ENCODE measurements around the gene P3H2.
"Not testable (repeated sequence)": the region's sequence is repeated elsewhere in the genome, so short reads cannot be mapped to it uniquely, and the experiment has no call there.

The P3H2 gene

GRCh38 chr3:189982321-189982945, 138.3 kb downstream of the P3H2 start:
- no peak for DNase-seq (ENCODE audit: low read depth)

GRCh38 chr3:189981668-189982067, 139.0 kb downstream of the P3H2 start:
- DNase-seq (ENCODE audit: low read depth): peak; percentile 85

DNA sequence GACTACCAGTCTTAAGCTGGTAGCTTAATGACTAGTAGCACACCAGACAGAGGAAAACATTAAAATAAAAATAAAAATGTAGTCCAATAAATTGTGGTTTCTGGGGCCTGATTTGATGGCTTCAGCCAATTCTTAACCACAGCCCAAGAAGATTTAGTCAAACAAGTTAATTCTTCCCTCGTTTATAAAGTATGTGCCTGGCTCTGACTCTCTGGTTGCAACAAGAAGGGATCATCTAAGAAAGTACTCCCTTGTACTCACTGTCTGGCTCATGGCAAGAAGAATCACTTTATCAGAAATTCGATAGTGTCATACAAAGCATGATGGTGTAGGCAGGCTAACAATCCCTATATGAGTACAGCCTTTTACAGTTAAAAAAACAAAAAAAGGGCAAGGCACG, 141.9 kb downstream of the P3H2 start:
- no peak for DNase-seq (ENCODE audit: low read depth)

DNA sequence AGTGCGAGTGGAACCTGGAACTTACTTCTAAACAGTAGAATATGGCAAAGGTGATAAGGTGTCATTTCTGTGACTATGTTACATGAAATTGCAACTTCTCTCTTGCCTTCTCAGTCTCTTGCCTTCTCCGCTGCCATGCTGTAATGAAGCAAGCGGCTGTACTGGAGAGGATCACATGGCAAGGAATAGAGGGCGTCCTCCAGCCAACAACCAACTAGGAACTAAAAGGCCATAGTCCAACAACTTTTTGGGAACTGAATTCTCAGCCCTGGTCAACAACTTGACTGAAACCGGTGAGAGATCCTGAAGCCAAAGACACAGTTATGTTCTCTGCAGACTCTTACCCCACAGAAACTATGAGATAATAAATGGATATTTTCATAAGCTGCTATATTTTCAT, 143.5 kb downstream of the P3H2 start:
- DNase-seq (ENCODE audit: low read depth): no peak

- no peak for DNase-seq (ENCODE audit: low read depth)
Observed at GRCh38 chr3:189975391-189975990, 145.2 kb downstream of the P3H2 start.

GRCh38 chr3:189974359-189974758, 146.3 kb downstream of the P3H2 start:
- DNase-seq (ENCODE audit: low read depth): no peak

GRCh38 chr3:189967254-189967865, 153.3 kb downstream of the P3H2 start:
- DNase-seq (ENCODE audit: low read depth): no peak

GRCh38 chr3:189966843-189967242, 153.9 kb downstream of the P3H2 start:
- no peak for DNase-seq (ENCODE audit: low read depth)

DNA sequence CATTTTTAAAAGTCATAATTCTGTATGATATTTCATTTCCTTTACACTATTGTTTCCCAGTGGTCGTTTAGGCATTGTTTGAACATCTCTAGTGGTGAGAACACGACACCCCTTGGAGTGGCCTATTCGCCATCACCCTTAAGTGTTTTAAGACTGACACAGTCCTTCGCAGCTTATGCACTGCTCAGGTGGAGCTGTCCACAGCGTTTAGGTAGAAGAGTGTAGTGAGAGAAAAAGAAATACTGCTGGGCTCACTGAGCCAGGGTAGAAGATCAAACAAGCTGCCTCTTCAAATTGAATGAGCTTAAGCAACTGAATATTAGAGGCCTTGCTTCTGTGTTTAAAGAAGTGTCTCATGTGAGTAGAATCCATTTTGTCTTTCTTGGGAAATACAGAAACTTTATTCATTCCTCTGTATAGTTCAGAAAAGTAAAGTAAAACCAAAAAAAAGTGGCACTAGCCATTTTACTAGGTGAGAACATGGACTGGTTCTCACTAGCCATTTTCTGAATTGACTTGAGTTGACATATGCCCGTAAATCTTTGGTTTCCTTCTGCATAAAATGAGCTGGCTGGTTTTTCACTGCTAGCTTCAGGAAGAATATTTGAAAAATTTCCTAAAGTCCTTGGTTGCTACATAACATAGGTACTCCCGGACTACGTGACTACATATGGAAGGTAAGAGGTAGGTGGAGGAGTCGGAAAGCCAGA, 155.9 kb downstream of the P3H2 start:
- no peak for DNase-seq (ENCODE audit: low read depth)

- DNase-seq (ENCODE audit: low read depth): no peak
Observed at GRCh38 chr3:189962466-189962865, 158.2 kb downstream of the P3H2 start.

DNA sequence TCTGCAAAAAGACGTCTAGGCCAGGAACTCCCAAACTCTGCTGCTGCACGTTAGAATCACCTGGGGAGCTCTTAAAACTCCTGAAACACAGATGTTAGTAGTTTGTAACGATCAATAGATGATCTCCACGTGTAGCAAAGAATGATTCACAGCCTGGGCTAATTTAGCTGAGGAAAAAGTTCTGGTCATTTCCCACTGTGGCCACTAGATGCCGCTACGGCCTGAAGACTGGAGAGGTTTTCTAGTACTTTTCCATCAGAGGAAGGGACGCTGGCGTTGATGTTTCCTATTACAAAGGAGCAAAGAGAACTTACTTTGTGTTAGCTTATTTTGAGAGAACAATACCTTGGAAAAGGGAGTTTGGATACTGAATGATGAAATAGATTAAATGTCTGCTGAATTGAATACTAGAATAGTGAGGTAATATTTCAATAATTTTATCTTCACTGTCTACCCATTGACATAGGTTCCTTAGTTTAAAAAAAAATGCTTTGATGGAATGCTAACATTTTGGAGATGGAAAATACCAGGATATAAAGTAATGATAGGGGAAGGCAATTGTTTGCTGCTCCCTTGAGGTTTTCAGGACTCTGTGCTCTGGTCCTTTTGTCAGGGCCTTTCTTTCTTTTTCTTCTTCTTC, 159.1 kb downstream of the P3H2 start:
- peak; percentile 66 for DNase-seq (ENCODE audit: low read depth)

DNA sequence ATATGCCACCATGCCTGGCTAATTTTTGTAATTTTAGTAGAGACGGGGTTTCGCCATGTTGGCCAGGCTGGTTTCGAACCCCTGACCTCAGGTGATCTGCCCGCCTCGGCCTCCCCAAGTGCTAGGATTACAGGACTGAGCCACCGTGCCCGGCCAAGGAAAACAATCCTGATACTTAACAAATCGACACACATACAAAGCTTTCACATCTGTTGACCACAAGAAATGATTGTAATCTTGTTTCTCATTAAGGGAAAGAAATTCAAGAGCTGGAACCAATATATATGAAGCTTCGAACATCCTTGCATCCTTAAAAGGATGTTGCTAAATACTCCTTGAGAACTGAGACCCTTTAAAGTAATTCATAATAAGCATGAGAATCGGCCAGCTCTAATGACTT, 159.6 kb downstream of the P3H2 start:
- DNase-seq (ENCODE audit: low read depth): not testable (repeated sequence)

GRCh38 chr3:189954733-189955665, 165.7 kb downstream of the P3H2 start:
- DNase-seq (ENCODE audit: low read depth): no peak

DNA sequence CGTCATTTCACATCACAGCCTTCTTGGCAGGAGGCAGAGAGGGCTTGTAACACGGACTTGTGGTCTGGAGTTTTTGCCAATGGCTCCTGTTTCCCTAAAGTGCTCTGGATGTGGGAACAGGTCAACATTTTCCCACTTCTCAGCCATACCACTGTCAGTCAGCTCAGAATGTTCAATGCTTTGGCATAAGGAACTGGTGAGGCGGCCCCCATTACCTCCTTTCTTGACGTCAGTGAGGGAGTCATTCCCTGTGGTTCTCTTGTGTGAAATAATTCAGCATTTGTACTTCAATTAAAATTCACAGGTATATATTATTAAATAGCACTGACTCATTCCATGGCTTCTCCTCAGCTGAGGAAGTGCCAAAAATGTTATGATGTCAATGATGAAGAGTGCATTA, 167.1 kb downstream of the P3H2 start:
- no peak for DNase-seq (ENCODE audit: low read depth)

DNA sequence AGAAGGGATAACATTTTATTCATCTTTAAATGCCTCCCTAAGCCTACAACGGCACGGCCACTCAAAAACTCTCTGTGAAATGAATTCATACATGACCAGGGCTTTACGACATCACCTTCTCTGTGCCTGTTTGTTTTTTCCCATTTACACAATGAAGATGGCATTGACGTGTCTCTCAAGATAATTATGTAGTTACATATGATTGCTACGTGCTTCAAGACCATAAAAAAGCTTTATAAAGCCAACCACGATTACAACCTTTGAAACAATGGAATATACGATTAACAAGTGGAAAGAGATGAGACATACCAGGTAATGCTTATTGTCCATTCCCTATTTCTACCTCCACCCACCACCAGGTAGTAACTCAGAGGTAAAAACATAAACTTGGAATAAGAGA, 168.4 kb downstream of the P3H2 start:
- DNase-seq (ENCODE audit: low read depth): no peak

DNA sequence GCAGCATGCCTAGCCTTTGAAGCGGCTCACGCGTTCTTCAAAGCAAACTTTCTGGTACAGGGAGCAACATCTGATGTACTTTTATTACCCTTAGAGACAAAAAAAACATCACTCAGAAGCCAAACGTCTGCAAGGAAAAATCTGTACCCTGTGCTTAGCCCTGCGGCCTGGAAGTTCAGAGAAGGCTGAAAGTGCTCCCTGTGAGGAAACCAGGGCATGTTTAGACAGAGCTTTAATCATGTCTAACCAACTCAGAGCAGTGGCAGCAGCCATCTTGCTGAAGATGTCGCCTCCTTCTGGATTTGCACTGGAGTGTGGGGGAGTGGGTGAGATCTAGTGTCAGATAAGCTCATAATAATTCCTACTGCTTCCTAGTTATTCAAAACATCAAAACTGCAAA, 170.4 kb downstream of the P3H2 start:
- DNase-seq (ENCODE audit: low read depth): no peak

DNA sequence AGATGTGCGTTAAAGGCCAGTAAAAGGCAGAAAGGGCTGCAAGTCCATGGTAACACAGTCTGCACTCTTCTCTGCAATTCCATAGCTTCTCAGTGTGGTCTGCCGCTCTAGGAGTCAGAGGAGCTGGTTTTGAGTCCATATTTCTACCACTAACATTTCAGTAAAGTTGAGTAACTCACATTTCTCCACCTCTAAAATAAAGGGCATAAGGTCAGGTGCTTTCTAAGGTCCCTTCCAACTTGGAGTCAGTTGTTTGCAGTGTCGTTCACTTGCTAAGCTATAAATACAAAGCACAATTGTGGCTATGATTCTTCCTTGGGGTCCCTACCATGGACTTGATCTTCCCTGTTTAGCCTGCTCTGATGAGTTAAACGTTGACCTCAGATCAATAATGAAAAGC, 171.1 kb downstream of the P3H2 start:
- no peak for DNase-seq (ENCODE audit: low read depth)

DNA sequence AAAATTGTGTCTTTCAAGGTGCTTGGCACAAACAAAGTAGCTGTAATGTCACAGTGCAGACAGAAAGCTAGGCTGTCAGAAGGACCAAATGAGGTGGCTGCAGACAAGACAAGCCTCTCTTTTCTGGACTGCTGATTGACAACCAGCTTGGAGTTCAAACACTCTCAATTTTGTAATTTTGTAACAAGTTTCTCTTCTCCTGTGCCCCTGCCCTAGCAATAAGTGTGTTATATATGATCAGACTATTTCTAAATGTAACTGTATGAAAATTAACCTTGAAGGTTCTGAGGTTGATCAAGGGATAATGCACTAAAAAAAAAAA, 172.0 kb downstream of the P3H2 start:
- no peak for DNase-seq (ENCODE audit: low read depth)

GRCh38 chr3:189947948-189948723, 172.6 kb downstream of the P3H2 start:
- no peak for DNase-seq (ENCODE audit: low read depth)

- no peak for DNase-seq (ENCODE audit: low read depth)
Observed at GRCh38 chr3:189947068-189947467, 173.6 kb downstream of the P3H2 start.
